ENCODE results near the gene SH2D7. TPM values are rescaled to one million over a fixed set of nuclear protein-coding genes. Genes with fewer than 3 reads are reported as not detected.
"Not testable (repeated sequence)": the region's sequence is repeated elsewhere in the genome, so short reads cannot be mapped to it uniquely, and the experiment has no call there.

Gene SH2D7
- polyA plus RNA-seq, 3 donors, result 0.83 to 1.2 (median 0.93) TPM

- peak; percentile 14 for DNase-seq
Observed at GRCh38 chr15:78133801-78134200, 41.4 kb downstream of the SH2D7 start.

DNA sequence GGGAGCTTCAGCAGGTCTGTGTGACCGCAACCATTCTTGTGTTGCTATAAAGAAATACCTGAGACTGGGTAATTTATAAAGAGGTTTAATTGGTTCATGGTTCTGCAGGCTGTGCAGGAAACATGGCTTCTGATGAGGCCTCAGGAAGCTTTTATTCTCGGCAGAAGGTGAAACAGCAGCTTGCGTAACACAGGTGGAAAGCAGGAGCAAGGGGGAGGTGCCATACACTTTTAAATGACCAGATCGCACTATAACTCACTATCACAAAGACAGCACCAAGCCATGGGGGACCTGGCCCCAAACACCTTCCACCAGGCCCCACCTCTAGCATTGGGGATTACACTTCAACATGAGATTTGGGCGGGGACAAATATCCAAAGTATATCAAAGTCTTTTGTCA, 47.2 kb downstream of the SH2D7 start:
- no peak for DNase-seq

DNA sequence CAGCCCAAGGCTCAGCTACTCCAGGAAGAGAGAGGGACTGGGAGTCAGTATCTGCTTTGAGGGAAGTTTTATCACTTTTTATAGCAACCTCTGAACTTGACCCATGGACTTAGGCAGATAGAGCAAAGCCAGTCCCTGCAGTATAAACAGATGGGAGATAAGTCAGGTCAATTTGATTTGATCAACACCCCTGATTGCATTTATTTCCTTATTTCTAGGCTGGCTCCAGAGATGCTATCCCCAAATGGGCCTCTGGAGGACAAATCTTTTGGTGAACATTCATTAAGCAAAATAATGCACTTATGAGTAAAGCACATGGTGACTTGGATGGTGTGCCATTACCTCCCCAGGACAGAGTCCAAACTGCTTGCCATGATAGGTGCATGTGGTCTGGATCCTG, 47.9 kb downstream of the SH2D7 start:
- no peak for DNase-seq

DNA sequence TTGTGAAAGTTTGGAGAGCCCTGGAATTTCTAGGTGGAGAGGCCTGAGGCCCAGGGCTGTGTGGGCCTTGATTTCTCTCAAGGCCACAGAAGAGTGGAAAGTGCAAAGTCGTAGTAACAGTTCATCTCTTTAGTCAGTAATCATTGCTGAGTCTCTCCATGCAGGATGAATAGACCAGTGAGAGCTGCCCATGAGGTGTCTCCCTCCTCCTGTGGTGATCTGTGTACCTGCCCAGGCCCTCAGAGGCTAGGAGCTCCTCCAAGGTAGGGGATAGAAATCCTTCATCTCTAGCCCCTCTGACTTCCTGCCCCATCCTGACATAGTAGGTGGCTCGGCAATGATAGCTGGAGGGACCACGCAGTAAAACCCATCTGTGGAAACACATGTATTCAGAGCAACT, 50.0 kb downstream of the SH2D7 start:
- no peak for DNase-seq

DNA sequence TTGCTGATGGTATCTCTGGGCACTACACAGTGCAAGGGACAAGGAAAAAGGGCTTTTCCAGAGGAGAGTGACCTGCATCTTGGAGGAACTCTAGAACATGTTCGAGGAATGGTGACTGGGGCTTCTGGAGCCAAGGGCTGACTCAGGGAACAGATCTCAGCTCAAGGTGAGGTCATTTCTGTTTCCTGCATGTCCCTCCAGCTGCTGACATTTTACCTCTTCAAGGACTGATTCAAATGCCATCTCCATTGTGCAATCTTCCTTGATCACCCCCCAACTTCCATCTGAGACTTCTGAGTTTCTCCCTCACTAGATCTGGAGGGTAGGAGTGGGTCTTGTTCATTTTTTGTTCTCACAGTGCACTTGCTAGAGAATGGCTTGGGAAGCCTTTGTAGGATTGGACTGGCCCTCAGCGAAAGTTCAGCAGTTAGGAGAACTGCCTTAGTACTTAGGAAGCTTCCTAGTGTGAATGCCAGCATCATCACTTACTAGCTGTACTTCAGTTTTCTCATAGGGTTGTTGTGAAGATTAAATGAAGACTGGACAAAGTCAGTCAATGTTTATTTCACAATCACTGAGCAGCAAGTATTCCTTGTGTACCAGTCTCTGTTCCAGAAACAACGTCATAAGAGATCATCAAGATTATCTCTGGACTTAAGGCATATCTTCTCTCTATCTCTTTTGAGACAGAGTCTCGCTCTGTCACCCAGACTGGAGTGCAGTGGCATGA, 54.2 kb downstream of the SH2D7 start:
- no peak for DNase-seq

- DNase-seq, result no peak
Observed at GRCh38 chr15:78147566-78147965, 55.2 kb downstream of the SH2D7 start.

DNA sequence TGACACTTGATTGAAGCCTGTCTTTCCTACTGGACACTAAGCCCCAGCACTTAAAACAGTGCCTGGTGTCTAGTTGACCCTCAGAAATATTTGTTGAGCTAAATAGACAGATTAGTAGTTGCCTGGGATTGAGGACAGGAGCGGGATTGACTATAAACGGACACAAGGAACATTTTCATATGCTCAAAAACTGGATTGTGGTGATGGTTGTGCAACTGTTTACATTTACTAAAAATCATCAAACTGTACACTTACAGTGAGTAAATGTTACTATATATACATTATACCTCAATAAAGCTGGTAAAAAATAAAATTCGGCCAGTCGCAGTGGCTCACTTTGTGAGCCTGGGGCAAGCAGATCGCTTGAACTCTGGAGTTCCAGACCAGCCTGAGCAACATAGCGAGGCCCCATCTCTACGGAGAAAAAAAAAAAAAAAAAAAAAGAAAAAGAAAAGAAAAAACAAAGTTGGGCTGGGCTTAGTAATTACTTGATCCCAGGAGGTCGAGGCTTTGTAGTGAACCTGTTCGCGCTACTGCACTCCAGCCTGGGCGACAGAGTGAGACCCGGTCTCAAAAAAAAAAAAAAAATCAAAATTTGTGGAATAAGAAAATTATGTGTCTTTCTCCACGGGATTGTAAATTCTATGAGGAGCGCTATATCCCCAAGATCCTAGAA, 56.2 kb downstream of the SH2D7 start:
- DNase-seq, result no peak

DNA sequence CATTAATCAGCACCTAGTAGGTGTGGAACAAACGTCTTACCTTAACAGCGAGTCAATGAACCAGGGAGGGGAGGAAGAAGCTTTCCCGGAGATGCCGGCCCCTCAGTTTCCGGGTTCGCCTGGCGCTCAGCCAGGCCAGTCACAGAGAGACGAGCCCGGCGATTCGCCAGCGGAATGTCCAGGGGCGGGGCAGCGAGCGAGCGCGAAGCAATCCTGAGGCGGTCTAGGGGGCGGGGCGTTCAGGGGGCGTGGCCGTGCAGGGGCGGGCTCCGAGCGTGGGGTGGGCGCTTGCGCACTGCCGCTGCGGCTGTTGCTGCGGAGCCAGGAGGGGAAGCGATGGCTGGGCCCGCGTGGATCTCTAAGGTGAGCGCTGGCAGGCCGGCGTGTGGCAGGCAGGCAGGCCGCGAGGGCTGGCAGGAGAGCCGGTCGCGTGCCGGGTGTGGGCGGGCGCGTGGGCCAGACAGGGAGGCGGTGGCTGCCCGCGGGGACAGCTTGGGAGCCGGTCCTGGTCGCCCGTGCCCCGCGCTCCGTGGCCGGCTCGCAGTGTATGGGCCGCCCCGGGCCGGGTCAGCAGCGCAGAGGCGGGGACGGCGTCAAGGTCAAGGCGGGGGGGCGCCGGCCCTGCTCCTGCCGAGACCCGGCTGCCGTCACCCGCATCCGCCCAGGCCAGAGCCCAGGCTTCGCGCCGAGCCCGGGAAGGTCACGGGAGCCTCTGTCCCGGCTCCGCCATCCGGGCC, 56.9 kb downstream of the SH2D7 start, which contains the start of gene IDH3A:
Gene IDH3A (plus strand): TSS at position 295 of the 737 bp plus-strand sequence. CDS start 42 bp downstream, at position 337.
- DNase-seq, result peak; percentile 97

DNA sequence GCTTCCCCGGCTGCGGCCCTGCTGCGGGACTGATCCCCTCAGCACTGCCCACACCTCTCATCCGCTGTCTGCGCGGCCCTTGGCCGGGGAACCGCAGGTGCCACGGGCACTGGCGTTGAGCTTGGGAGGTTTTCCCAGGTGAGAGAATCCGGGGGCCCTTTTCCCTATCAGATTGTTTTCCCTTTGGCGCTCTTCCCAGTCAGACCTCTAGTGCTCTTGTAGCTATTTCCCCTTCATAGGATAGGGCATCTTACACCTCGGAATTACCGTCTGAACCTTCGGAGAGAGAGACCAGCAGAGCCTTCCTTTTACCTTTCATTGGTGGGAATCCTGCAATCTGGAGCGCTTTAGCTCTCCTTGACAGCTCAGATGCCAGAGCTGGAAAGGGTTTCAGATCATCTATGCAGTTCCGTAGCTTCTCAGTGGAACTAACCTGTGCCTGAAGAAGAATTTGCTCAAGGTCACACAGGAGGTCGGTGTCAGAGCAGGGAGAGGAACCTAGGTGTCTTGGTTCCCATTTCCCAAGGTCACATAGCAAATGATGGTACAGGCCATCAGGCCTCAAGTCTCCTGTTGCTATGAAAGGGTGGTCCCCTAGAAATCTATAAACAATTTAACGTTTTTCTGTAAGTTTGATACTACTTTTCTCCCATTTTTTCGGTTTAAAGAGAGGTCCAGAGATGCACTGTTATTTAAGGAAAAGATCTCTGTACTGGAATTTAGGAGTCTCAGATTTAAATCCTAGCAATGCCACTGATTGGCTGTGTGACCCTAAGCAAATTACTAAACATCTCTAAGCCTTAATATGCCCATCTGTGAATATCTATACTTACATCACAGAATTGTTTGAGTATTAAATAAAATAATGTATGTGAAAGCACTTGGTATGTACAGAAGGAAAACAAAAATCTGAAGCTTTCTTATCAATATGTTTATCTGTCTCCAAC, 57.7 kb downstream of the SH2D7 start:
- peak; percentile 20 for DNase-seq

GRCh38 chr15:78151075-78151474, 58.7 kb downstream of the SH2D7 start:
- DNase-seq, result not testable (repeated sequence)

Other genes with a start within 250 kb of the SH2D7 start
- 10 to 100 TPM; 25.9 to 30.5 (median 28.0) TPM for gene TBC1D2B, start 14.8 kb upstream of the SH2D7 start, polyA plus RNA-seq (ENCODE audit: insufficient read length in 3 of 3)
- gene CIB2, start 38.9 kb downstream of the SH2D7 start, polyA plus RNA-seq (ENCODE audit: insufficient read length in 3 of 3), result 10 to 100 TPM; 32.3 to 41.1 (median 40.1) TPM
- gene IDH3A, start 56.8 kb downstream of the SH2D7 start, polyA plus RNA-seq (ENCODE audit: insufficient read length in 3 of 3), result 10 to 100 TPM; 47.6 to 58.1 (median 48.1) TPM
- gene ACSBG1, start 142.0 kb downstream of the SH2D7 start, polyA plus RNA-seq (ENCODE audit: insufficient read length in 3 of 3), result 1 to 10 TPM in 2 of 3 donors, under 1 TPM in 1; 0.54 to 2.1 (median 1.3) TPM
- 10 to 100 TPM; 22.4 to 32.2 (median 29.4) TPM for gene DNAJA4, start 172.0 kb downstream of the SH2D7 start, polyA plus RNA-seq (ENCODE audit: insufficient read length in 3 of 3)
- gene SKIC8, start 207.0 kb downstream of the SH2D7 start, polyA plus RNA-seq (ENCODE audit: insufficient read length in 3 of 3), result 100 to 1,000 TPM; 101 to 112 (median 103) TPM
- 10 to 100 TPM; 44.4 to 58.1 (median 51.0) TPM for gene CRABP1, start 247.8 kb downstream of the SH2D7 start, polyA plus RNA-seq (ENCODE audit: insufficient read length in 3 of 3)